Measurements from ENCODE around the gene BMP10.

BMP10 gene

GRCh38 chr2:68850524-68850923 lies 20.7 kb downstream of the BMP10 start:
- no peak for DNase-seq (ENCODE audit: low read depth)

DNA sequence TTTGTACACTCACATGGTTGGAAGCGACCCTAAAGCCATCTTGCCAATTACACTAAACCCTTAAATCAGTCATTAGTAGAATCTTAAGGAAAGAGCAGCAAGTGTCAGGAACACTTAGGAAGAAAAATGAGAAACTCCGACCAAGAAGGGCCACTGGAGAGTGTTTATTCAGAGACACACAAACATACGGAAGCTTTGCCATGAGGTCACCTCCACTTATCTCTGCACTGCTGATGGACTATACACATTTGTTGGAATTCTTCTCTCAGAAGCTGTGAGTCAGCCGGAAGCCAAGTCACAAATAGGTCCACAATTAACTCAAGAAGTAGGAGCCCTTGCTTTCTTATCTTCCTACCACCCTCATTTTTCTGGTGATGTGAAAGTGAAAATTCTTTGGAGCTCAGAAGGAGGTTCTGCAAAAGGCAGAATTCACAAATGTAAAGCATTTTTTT lies 21.6 kb downstream of the BMP10 start:
- no peak for DNase-seq (ENCODE audit: low read depth)

- no peak for DNase-seq (ENCODE audit: low read depth)
These were observed 23.4 kb downstream of the BMP10 start for GRCh38 chr2:68847751-68848150.

DNA sequence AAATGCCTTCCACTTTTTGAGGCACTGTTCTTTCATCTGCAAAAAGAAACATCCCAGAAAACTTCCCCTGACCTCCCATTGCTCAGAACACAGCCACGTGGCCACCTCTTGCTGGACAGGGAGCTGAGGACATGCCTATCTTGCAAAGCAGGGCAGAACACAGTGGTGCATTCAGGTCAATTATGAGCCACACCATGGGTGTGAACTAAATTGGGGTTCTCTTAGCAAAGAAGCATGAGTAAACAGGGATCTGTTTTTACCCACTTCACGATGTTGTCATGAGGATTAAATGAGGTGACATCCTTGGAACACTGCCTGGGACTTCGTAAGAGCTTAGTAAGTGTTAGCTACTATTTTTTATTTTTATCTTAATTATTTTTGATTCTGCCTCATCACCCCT lies 25.1 kb downstream of the BMP10 start:
- DNase-seq (ENCODE audit: low read depth) = no peak

- DNase-seq (ENCODE audit: low read depth) = no peak
These were observed 26.2 kb downstream of the BMP10 start for GRCh38 chr2:68845043-68845442.

- DNase-seq (ENCODE audit: low read depth) = no peak
These were observed 31.9 kb downstream of the BMP10 start for GRCh38 chr2:68839260-68839833.

- no peak for DNase-seq (ENCODE audit: low read depth)
These were observed 32.6 kb downstream of the BMP10 start for GRCh38 chr2:68838641-68839040.

DNA sequence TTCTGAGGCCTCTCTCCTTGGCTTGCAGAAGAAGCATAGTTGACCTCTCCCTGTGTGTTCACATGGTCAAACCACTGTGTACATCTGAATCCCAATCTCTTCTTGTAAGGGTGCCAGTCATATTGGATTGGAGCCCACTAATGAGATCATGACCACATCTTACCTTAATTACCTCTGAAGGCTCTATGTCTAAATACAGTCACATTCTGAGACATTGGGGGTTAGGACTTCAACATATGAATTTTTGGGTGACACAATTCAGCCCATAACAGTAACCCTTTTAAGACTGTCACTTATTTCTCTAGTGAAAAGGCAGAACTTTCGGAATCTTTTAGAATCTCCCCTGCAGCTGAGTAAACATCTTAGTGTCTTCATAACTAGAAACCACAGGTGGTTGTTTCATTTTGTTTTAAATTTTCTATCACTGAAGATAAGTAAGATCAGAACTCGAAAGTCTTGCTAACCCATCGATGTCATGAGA lies 33.3 kb downstream of the BMP10 start:
- no peak for DNase-seq (ENCODE audit: low read depth)

DNA sequence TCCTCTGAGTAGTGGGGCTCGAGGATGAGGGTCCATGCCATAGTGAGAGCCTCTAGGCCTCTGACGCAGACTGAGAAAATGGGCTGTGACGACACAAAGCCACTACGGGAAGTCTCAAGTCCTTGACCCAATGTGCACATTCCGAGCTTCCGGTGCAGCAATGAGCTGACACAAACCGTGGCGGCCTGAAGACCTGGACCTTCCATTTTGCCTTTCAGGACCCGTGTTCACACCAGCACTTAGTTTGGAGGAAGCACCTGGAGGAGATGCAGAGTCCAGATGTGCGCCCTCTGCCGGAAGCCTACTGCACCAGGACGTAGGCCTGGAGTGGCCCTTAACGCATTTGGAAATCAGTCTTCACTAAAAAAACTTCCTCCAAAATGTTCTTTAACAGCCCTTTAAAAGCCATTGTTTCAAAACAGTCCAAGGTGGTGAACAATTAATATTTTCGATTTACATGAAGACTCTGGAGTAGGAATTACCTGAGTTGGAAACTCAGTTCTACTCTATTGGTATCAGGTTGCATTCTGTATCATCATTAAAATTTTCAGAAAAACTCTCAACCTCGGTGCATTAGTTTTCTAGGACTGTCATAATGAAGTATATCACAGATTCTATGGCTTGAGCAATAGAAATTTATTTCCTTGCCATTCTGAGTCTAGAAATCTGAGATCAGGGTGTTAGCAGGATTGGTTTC lies 33.9 kb downstream of the BMP10 start:
- DNase-seq (ENCODE audit: low read depth) = no peak

DNA sequence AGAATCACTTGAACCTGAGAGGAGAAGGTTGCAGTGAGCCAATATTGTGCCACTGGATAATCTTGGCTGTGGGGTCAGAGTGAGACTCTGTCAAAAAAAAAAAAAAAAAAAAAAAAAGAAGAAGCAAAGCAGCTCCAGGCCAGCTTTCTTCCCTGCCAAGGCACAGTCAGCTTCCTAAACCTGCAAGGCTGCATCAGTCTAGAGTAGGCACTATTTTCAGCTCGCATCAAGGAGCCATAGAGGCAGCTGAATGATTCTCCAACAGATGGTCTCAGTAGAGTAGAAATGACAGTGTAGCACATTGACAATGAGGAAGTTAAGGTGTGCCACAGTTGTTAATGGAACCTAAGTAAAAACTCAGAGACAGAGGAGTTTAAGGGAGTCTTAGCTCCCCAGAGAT lies 35.6 kb downstream of the BMP10 start:
- no peak for DNase-seq (ENCODE audit: low read depth)

DNA sequence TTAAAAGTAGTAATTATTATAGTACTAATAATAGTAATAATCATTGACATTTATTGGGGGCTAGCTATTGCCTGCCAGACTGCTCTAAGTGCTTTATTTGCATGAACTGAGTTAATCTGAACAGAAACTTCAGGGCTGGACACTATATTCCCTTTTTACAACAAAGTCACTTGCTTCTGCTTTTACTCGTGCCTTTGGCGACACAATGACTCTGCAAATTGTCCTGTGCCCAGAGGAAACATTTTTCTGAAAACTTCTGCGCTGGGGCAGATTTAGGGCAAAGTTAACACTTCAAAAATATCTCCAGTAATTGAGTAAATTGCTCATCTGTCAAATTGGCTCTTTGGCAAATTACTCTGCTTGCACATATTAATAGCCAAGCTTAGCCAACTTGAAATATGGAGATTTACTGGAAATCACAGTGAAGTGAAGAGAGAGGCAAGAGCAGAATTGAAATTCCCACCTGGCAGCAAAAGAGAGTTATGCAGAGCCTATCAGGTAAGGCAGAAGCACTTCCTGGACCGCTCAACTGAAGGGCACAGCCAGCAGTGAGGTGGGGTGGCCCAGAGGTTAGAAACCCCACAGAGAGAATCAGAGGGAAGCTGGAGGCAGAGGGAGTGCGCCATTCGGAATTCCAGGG lies 36.3 kb downstream of the BMP10 start:
- DNase-seq (ENCODE audit: low read depth) = no peak

DNA sequence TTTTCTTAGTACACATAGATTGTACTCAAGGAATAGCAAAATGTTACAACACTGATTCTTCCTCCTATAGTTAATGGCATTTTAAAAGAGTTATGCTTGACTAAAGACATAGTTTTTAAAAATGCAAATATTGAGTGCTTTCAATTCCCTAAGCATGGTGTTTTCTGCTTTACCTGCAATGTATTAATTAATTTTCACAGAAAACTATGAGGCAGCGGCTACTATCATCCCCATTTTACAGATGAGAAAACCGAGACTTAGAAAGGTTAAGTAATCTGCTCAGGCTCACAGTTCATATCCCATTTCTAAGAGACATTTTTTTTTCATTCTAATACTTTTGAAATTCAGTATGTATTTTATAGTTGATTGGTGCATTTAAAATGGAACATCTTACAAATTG lies 38.0 kb downstream of the BMP10 start:
- DNase-seq (ENCODE audit: low read depth) = no peak

DNA sequence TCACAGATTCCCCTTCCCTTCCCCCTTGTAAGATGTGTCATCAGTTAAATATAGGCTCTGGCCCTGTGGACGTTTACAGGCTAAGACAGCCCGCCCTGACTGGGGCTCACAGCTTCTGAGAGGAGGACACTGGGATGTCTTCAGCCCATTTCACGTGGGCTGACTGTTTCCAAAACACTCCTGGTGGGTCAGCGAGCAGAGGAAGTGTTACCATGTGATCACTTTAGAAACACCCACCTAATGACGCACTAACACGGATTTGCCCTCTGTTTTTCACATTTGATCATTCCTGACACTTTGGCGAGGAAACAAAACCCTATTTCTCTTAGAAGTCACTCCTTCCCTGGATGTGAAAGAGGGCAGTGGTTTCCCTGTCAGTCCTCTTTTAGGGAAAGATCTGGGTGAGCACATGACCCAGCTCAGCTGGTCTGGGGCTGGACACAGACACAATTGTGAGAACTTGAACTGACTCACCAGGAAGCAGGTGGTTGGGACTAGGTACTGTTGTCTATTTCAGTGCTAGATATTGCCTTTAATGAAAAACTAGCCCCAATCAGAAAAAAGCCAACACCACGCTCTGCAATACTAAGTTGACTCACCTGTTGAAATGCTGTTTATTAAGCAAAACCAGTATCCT lies 38.8 kb downstream of the BMP10 start:
- no peak for DNase-seq (ENCODE audit: low read depth)

- no peak for DNase-seq (ENCODE audit: low read depth)
These were observed 39.4 kb downstream of the BMP10 start for GRCh38 chr2:68831686-68832232.

GRCh38 chr2:68829749-68830148 lies 41.4 kb downstream of the BMP10 start:
- DNase-seq (ENCODE audit: low read depth) = no peak

DNA sequence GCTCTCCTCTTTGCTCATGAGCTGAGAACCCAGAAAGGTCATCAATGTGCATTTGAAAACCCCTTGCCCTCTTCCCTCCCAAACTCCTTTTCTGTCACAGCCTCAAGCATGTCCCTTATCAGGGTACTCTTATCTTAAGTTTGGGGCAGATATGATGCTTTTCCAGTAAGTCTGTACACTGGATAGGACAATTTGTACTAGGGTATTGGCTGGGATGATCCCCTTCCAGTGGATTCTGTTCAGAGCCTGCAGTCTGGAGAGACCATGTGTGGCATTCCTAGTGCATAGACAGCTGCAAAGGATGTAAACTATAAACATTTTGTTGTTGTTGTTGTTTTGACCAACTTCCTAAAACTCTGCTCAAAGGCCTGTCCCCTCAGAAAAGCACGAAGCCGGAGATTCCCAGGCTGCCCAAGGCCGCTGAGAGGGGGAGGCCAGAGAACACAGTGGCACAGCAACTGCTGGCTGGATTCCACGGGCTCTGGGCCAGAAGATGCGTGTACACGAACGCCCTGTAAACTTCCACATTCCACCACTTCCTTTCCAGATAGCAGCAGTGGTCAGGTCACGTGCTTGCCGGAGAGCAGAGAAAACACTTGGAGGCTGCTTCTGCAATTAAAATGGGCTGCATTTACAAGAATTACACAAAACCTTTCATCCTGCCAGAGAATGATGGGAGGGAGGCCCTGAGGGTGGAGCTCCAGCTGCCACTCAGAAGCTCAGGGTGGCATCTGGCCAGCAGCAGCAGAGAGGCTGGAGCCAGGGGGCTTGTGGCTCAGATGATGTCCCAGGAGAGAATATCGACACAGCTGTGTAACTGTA lies 42.1 kb downstream of the BMP10 start:
- no peak for DNase-seq (ENCODE audit: low read depth)

GRCh38 chr2:68827666-68828065 lies 43.5 kb downstream of the BMP10 start:
- no peak for DNase-seq (ENCODE audit: low read depth)

DNA sequence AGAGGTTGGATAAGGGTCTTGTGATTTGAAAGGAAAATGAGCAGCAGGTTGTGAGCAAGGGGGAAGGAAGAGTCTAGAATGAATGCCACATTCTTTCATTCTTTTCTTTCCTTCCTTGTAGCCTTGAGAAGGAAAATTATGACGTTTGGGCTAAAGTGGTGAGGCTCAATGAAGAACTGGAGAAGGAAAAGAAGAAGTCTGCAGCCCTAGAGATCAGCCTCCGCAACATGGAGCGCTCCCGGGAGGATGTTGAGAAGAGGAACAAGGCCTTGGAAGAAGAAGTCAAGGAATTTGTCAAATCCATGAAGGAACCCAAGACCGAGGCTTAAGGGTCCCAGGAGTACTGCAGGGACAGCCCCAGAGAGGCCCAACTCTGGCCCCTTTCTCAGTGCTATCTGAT lies 45.3 kb downstream of the BMP10 start:
- no peak for DNase-seq (ENCODE audit: low read depth)

DNA sequence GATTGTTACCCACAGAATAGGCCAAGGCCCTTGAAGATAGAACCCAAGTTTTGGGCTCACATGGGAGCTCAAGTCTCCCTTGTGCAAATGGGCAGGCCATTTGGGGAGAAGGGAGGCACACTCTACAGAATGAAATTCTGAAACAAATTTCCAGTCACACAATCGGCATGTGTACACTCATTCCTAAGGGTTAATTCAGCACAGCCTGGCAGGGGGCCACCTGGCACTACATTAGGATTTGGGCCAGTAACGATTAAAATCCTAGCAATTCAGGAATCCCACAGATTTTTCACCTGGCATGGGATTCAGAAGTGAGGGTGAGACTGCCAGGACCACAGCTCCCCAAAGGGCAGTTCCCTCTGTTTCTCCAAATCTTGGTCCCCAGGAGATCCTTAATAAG lies 46.4 kb downstream of the BMP10 start:
- no peak for DNase-seq (ENCODE audit: low read depth)

- no peak for DNase-seq (ENCODE audit: low read depth)
These were observed 48.9 kb downstream of the BMP10 start for GRCh38 chr2:68822207-68822872.

- no peak for DNase-seq (ENCODE audit: low read depth)
These were observed 51.6 kb downstream of the BMP10 start for GRCh38 chr2:68819556-68819955.
